Lower lobe of right lung (tissue), 2 donors: ENCODE results near the gene SNTG2. TPM values are rescaled to one million over a fixed set of nuclear protein-coding genes. Genes with fewer than 3 reads are reported as not detected.

Source experiments
- ATAC-seq, 2 donors: fragments of 200-7000 bp; cut with Tn5 transposase; one replicate each; pipeline ENCODE4 v1.9.1; 2020 to 2022; ENCODE audit warnings: mild to moderate bottlenecking in 2 of 2, moderate library complexity in 2 of 2
- DNase-seq: peaks from one replicate; pipeline ENCODE4 v3.0.0-alpha.2; 2020
- H3K27ac ChIP-seq: fragments of 200-600 bp; one replicate; pipeline ENCODE4 v1.8.0; 2022
- H3K27me3 ChIP-seq: fragments of 200-600 bp; one replicate; pipeline ENCODE4 v1.8.0; 2022; ENCODE audit warnings: low read depth
- H3K36me3 ChIP-seq: fragments of 200-600 bp; one replicate; pipeline ENCODE4 v1.8.0; 2022; ENCODE audit warnings: mild to moderate bottlenecking
- H3K4me1 ChIP-seq: fragments of 200-600 bp; one replicate; pipeline ENCODE4 v1.8.0; 2022
- H3K4me3 ChIP-seq: fragments of 200-600 bp; one replicate; pipeline ENCODE4 v1.8.0; 2022; ENCODE audit warnings: mild to moderate bottlenecking
- H3K9me3 ChIP-seq: fragments of 200-600 bp; one replicate; pipeline ENCODE4 v1.8.0; 2022
- CTCF ChIP-seq: fragments of 200-600 bp; IDR thresholded peaks from one replicate; pipeline ENCODE4 v1.8.0; 2022; ENCODE audit warnings: antibody characterized with exemption, mild to moderate bottlenecking
- intact Hi-C: fragments of 100-400 bp; cut with DNase I; formaldehyde crosslinking; loops from one replicate; pipeline ENCODE4 v1.11.0; 2022
- total RNA-seq: library from RNA; stranded (reverse); fragmentation: NEBNext Ultra II Directional; extraction: Animal tissue kit (Norgen Biotek cat#: 25700); gene quantifications from one replicate; pipeline ENCODE4 v1.2.1, GENCODE V29; 2021
- donor health status: DM: no; HTN: yes; CAD: no; lungs with severe emphysema.

Gene SNTG2
- total RNA-seq, 1 donor from 2014 or later: 1.4 TPM

- H3K4me1 ChIP-seq: no peaks in the 10 kb centered on the region
- H3K27me3 ChIP-seq: no peaks in the 10 kb centered on the region
- no peak for TF ChIP-seq CTCF
- no peak overlapping the region for H3K27ac ChIP-seq
- no peak for ATAC-seq
- no peaks in the 10 kb centered on the region for H3K36me3 ChIP-seq
- H3K4me3 ChIP-seq: no peak overlapping the region
- no peak for DNase-seq
- H3K9me3 ChIP-seq: no peaks in the 10 kb centered on the region
- intact Hi-C loops: no loop called here
Observed at GRCh38 chr2:1309507-1309906, 358.9 kb downstream of the SNTG2 start.

GRCh38 chr2:1310202-1310601 is 359.6 kb downstream of the SNTG2 start:
- no peaks in the 10 kb centered on the region for H3K36me3 ChIP-seq
- intact Hi-C loops: no loop called here
- no peak for TF ChIP-seq CTCF
- no peak overlapping the region for H3K4me3 ChIP-seq
- H3K27ac ChIP-seq: no peak overlapping the region
- ATAC-seq (no peak), DNase-seq (no peak)
- no peaks in the 10 kb centered on the region for H3K4me1 ChIP-seq
- no peaks in the 10 kb centered on the region for H3K9me3 ChIP-seq
- H3K27me3 ChIP-seq: no peaks in the 10 kb centered on the region

- ATAC-seq: no peak
- TF ChIP-seq CTCF: no peak
- intact Hi-C loops: no loop called here
- no peak for DNase-seq
- Histone ChIP-seq H3K4me3 (no peak overlapping the region), H3K4me1 (no peaks in the 10 kb centered on the region), H3K27ac (no peak overlapping the region), H3K9me3 (no peaks in the 10 kb centered on the region), H3K36me3 (no peaks in the 10 kb centered on the region), H3K27me3 (no peaks in the 10 kb centered on the region)
Observed at GRCh38 chr2:1310866-1311265, 360.2 kb downstream of the SNTG2 start.

- Histone ChIP-seq H3K4me1 (no peaks in the 10 kb centered on the region), H3K27ac (no peak overlapping the region), H3K36me3 (no peaks in the 10 kb centered on the region), H3K9me3 (no peaks in the 10 kb centered on the region), H3K4me3 (no peak overlapping the region), H3K27me3 (no peaks in the 10 kb centered on the region)
- ATAC-seq (no peak), DNase-seq (no peak)
- intact Hi-C loops: no loop called here
- no peak for TF ChIP-seq CTCF
Observed at GRCh38 chr2:1313240-1313924, 362.7 kb downstream of the SNTG2 start.

GRCh38 chr2:1314254-1314653 is 363.6 kb downstream of the SNTG2 start:
- H3K4me3 ChIP-seq: no peak overlapping the region
- no peaks in the 10 kb centered on the region for H3K9me3 ChIP-seq
- no peaks in the 10 kb centered on the region for H3K36me3 ChIP-seq
- DNase-seq: no peak
- no peak overlapping the region for H3K27ac ChIP-seq
- no peaks in the 10 kb centered on the region for H3K4me1 ChIP-seq
- intact Hi-C loops: no loop called here
- no peak for ATAC-seq
- no peaks in the 10 kb centered on the region for H3K27me3 ChIP-seq
- TF ChIP-seq CTCF: no peak
